Posterior vena cava (tissue), 2 donors: ENCODE results near the gene GSG1L. TPM values are rescaled to one million over a fixed set of nuclear protein-coding genes. Genes with fewer than 3 reads are reported as not detected.
"Not testable (repeated sequence)": the region's sequence is repeated elsewhere in the genome, so short reads cannot be mapped to it uniquely, and the experiment has no call there.

Experiments used
- DNase-seq: peaks from one replicate; pipeline ENCODE4 v3.0.0-alpha.2; 2020; ENCODE audit warnings: low spot score
- intact Hi-C, 2 donors: fragments of 100-400 bp; cut with DNase I; formaldehyde crosslinking; loops; one replicate each; pipeline versions ENCODE4 v1.14.1 to v1.14.2; 2022 to 2023
- total RNA-seq, 2 donors: library from RNA; stranded (reverse); fragmentation: NEBNext Ultra II Directional; extraction: Animal tissue kit (Norgen Biotek cat#: 25700); gene quantifications; one replicate each; pipeline ENCODE4 v1.2.1, GENCODE V29; 2021
- donor health status: DM: yes; HTN: yes; CAD: no.
- donor health status: DM: yes; HTN: yes; CAD: no.

Gene GSG1L
- total RNA-seq, 2 donors from 2014 or later: not detected

DNA sequence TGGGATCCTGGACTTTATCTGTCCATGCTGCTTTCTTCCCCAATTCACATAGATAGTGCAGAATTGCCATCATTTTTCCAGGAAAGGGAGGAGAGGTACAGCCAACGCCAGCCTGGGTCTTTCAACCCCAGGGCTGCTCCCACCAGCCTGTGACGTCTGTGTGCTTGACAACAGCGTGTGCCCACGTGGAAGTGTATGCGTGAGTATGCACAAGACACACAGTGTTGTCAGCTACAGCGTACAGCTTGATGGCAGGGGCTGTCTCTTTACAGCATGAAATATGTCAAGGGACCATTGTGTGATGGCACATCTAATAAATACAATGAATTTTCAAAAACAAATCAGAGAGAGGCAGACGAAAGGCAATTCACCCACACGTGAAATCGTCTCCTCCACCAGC lies 62.3 kb downstream of the GSG1L start:
- peak; percentile 40 for DNase-seq
- intact Hi-C loops: no loop called here

- intact Hi-C loops: no loop called here
- DNase-seq: no peak
Observed at GRCh38 chr16:28000314-28001169, 63.0 kb downstream of the GSG1L start.

GRCh38 chr16:27999687-28000086 lies 63.8 kb downstream of the GSG1L start:
- intact Hi-C loops: no loop called here
- peak; percentile 20 for DNase-seq

GRCh38 chr16:27995378-27995777 lies 68.1 kb downstream of the GSG1L start:
- no peak for DNase-seq
- intact Hi-C loops: no loop called here

- DNase-seq: peak; percentile 0
- intact Hi-C loops: no loop called here
Observed at GRCh38 chr16:27994686-27995085, 68.8 kb downstream of the GSG1L start.

GRCh38 chr16:27993587-27993986 lies 69.9 kb downstream of the GSG1L start:
- intact Hi-C loops: no loop called here
- peak; percentile 1 for DNase-seq

DNA sequence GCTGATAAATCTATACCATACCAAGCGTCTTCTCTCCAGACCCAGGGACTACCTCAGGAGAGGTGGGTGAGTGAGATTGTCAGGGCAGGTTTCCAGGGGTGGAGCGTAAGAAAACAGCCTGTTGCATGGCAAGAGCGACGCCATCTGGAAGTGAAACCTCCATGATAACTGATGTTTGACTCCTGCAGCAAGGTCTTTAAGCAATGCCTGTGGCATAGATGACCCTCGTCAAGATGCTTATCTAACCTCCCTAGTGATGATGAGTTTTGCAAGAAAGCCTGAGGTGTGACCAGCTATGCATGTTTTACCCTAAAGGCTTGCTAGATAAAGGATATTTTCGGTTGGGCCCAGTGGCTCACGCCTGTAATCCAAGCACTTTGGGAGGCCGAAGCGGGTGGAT lies 71.6 kb downstream of the GSG1L start:
- DNase-seq: peak; percentile 11
- intact Hi-C loops: no loop called here

GRCh38 chr16:27985981-27986380 lies 77.5 kb downstream of the GSG1L start:
- DNase-seq: peak; percentile 25
- intact Hi-C loops: no loop called here

GRCh38 chr16:27984121-27984520 lies 79.4 kb downstream of the GSG1L start:
- DNase-seq: peak; percentile 26
- intact Hi-C loops: no loop called here

GRCh38 chr16:27983244-27983643 lies 80.3 kb downstream of the GSG1L start:
- DNase-seq: no peak

DNA sequence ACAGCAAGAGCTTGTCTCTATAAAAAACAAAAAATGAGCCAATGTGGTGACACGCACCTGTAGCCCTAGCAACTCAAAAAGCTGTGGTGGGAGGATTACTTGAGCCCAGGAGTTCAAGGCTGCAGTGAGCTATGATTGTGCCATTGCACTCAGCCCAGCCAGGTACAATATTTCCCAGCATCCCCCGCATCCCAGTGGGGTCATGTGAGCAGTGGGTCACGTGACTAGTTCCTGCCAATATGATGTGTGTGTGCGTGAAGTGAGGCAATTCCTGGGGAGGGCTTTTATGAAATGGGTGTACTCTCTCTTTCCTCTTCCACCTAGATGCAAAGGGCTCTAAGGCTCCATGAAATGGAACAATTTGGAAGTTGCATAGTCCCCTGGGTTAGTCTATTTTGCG lies 81.3 kb downstream of the GSG1L start:
- intact Hi-C loops: no loop called here
- peak; percentile 1 for DNase-seq

More at GRCh38 chr16:27983244-27983643, 80.3 kb downstream of the GSG1L start:
- intact Hi-C loops: no loop called here

DNA sequence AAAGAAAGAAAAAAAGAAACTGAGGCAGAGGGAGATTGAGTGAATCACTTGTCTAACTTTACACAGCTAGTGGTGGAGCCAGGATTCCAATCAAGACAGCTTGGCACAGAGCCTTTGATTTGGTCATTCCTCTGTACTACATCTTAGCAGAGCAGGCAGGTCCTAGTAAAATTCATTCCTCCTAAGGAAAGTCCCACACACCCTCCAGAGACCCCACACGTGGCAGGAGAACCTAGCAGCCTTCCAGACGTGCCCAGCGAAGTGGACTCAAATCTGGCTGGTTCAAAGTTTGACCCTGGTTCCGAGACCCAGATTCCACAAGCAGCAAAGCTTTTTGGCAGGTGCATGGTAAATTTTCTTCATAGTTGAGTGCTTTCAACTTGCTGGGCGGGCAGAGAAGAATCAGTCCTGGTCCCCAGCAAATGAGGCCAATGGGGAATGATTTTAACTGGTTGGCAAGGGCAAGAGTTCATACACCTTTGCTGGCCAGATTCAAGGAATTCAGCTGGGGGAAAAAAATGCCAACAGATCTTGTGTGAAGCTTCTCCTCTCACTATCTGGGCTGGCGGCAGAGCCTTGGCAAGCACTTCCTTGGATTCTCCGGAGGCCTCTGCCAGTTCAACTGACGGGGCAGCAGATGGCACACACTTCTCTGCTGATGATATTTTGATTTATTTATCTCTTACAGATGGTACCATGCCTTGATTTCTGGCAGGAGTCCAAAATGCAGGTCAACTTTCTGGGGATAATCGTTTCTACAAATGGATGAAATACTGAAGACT lies 82.4 kb downstream of the GSG1L start:
- intact Hi-C loops: no loop called here
- peak; percentile 47 for DNase-seq

DNA sequence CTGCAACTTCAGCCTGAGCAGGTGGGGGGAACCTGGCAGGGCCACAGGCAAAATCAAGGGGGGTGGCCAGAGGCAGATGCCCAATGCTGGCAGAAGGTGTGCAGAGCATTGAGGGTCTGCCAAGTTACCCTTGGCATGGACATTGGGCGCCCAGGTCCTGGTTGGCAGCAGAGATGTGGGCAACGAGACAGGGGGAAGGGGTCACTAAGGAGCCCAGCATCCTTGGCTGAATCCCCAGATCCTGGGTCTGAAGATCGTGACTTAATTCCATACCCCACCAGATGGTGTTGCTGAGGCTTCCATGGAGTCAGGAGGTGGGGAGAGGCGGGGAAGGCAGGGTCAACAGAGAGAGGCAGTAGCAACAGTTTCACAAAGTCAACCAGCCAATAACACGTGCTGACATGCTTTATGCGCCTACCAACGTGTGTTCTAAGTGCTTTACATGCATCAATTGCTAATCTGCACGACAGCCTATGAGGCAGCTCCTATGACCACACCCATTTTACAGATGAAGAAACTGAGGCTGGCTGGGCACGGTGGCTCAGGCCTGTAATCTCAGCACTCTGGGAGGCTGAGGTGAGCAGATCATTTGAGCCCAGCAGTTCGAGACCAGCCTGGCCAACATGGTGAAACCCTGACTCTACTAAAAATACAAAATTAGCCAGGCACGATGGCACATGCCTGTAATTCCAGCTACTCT lies 83.3 kb downstream of the GSG1L start:
- intact Hi-C loops: no loop called here
- DNase-seq: peak; percentile 64

- intact Hi-C loops, DNase-seq: not testable (repeated sequence)
Observed at GRCh38 chr16:27979668-27980067, 83.8 kb downstream of the GSG1L start.

GRCh38 chr16:27978876-27979275 lies 84.6 kb downstream of the GSG1L start:
- peak; percentile 19 for DNase-seq
- intact Hi-C loops: no loop called here

DNA sequence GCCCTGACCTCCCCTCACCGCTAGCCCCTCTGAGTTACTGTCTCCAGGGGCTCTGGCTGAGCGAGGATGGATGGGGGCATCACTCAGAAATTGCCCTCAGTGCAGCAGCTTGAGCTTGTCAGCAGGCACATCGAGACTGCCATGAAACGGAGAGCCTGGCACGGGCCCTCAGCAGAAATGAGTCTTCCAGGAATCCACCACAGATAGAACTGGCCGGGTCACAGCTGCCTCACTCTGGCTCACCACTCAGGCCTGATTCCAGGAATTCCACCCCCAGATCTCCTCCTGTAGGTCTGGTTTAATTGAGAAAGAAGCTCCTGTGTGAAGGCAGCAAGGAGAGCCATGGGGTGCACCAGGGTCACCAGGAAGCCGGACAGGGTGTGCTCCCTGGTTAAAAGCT lies 85.5 kb downstream of the GSG1L start:
- intact Hi-C loops: no loop called here
- DNase-seq: peak; percentile 70

- intact Hi-C loops: no loop called here
- DNase-seq: no peak
Observed at GRCh38 chr16:27976990-27977389, 86.5 kb downstream of the GSG1L start.

- peak; percentile 53 for DNase-seq
- intact Hi-C loops: no loop called here
Observed at GRCh38 chr16:27974896-27975540, 88.5 kb downstream of the GSG1L start.

DNA sequence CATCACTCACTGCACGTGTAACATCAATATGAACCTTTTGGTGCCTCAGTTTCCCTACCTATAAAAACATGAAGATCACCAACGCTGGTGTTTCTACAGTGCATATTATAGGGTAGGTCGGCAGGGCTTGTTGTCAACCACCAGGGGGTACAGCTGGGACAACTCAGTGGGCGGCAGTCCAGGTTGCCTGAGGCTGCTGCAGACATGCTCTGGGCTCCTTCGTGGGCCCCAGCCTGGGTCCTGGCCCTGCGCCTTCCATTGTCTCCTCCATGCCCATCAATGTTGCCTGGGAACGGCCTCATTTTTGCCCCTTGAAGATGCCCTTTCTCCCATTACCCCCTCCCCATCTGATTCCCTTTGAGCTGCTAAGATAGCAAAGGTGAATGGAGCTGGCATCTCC lies 89.8 kb downstream of the GSG1L start:
- DNase-seq: peak; percentile 49

More for the DNA sequence above, 89.8 kb downstream of the GSG1L start:
- intact Hi-C loops: no loop called here
